Suprapubic skin (tissue), 4 donors: Measurements from ENCODE around the gene TMTC2. TPM values are rescaled to one million over a fixed set of nuclear protein-coding genes. Genes with fewer than 3 reads are reported as not detected.

Experiments used
- DNase-seq, 2 donors: peaks; one replicate each; pipeline ENCODE4 v3.0.0-alpha.2; 2019; ENCODE audit warnings: low spot score in 2 of 2
- H3K27ac ChIP-seq: fragments of 200-600 bp; sonication (generic); one replicate; pipeline ENCODE4 v1.5.1; 2019
- H3K27me3 ChIP-seq: fragments of 200-600 bp; sonication (generic); one replicate; pipeline ENCODE4 v1.5.1; 2019
- H3K36me3 ChIP-seq: fragments of 200-600 bp; sonication (generic); one replicate; pipeline ENCODE4 v1.5.1; 2019
- H3K4me1 ChIP-seq: fragments of 200-600 bp; sonication (generic); one replicate; pipeline ENCODE4 v1.5.1; 2019
- H3K4me3 ChIP-seq: fragments of 200-600 bp; sonication (generic); one replicate; pipeline ENCODE4 v1.5.1; 2019; ENCODE audit warnings: mild to moderate bottlenecking
- H3K9me3 ChIP-seq: fragments of 200-600 bp; sonication (generic); one replicate; pipeline ENCODE4 v1.5.1; 2019
- CTCF ChIP-seq, 2 donors: fragments of 200-600 bp in 1 of 2; fragments of 450-650 bp in 1 of 2; sonication (generic) in 1 of 2; IDR thresholded peaks; one replicate each; pipeline ENCODE4 v1.5.1; 2016 to 2019; ENCODE audit warnings: antibody characterized with exemption in 2 of 2, mild to moderate bottlenecking in 1 of 2, moderate library complexity in 1 of 2
- EP300 ChIP-seq: sonication (generic); formaldehyde crosslinking; IDR thresholded peaks from one replicate; pipeline ENCODE4 v1.6.1; 2017; ENCODE audit warnings: antibody characterized with exemption
- POLR2A ChIP-seq, 2 donors: fragments of 450-650 bp; IDR thresholded peaks; one replicate each; pipeline ENCODE4 v1.6.1; 2017; ENCODE audit warnings: antibody characterized with exemption in 2 of 2, mild to moderate bottlenecking in 2 of 2, moderate library complexity in 2 of 2
- POLR2AphosphoS5 ChIP-seq, 3 donors: sonication (generic); formaldehyde crosslinking; IDR thresholded peaks; one replicate each; pipeline ENCODE4 v1.6.1; 2017; ENCODE audit warnings: antibody characterized with exemption in 3 of 3
- WGBS: methylation state at CpG from one replicate; pipeline ENCODE4 v1.1.5; 2018; 5-methylcytosine and 5-hydroxymethylcytosine counted together
- total RNA-seq, 4 donors: library from RNA; depleted of rRNA; stranded (reverse); fragments of >200 nt; gene quantifications; one replicate each; pipeline ENCODE4 v1.1.0, GENCODE V29; 2016

Gene TMTC2
- total RNA-seq, 4 donors from 2014 or later = 16.7 to 21.1 (median 18.9) TPM

- H3K9me3 ChIP-seq = no peaks in the 10 kb centered on the region
- H3K4me3 ChIP-seq = no peak overlapping the region
- no peaks in the 10 kb centered on the region for H3K36me3 ChIP-seq
- no peaks in the 10 kb centered on the region for H3K27me3 ChIP-seq
- no peak for DNase-seq
- WGBS = 51% methylated on average over 3 of the region's 3 CpGs
- H3K4me1 ChIP-seq = peaks cover 4% of the 10 kb centered on the region
- TF ChIP-seq CTCF (IDR thresholded peaks at IDR 0.05) (no peak), EP300 (no peak), POLR2AphosphoS5 (IDR thresholded peaks at IDR 0.05) (no peak), POLR2A (IDR thresholded peaks at IDR 0.05) (no peak)
- no peak overlapping the region for H3K27ac ChIP-seq
Observed at GRCh38 chr12:82963956-82964355, 277.2 kb downstream of the TMTC2 start.

GRCh38 chr12:82964446-82964845, 277.7 kb downstream of the TMTC2 start:
- no peak for DNase-seq
- no peak overlapping the region for H3K4me3 ChIP-seq
- WGBS = 58% methylated on average over 3 of the region's 3 CpGs
- peaks cover 4% of the 10 kb centered on the region for H3K4me1 ChIP-seq
- no peaks in the 10 kb centered on the region for H3K9me3 ChIP-seq
- TF ChIP-seq EP300 = no peak
- H3K27ac ChIP-seq = no peak overlapping the region
- no peaks in the 10 kb centered on the region for H3K36me3 ChIP-seq
- no peaks in the 10 kb centered on the region for H3K27me3 ChIP-seq

DNA sequence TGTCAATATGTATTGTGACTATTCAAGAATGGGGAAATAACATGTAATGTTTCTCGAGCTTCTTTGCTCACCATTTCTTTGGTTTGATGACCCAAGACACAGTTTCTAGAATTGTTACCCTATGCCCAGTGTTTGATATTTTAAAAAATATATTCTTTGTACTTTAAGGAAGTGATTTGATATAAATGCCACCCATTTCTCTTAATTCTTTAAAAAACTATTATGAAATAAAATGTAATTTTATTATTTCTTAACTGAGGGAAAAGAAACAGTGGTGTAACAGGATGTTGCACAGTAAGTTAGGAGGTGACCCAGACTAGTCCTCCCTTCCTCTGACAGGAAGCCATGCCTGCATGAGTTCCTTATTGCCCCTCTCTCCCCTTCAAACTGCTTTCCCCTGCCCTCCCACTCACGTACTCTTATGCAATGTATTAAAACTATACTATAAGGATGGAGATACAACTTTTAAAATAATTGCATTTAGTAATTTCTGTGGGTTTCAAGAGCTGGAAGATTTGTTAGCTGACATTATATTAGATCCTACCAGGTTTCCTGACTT, 279.4 kb downstream of the TMTC2 start:
- H3K4me3 ChIP-seq = no peak overlapping the region
- TF ChIP-seq POLR2A (IDR thresholded peaks at IDR 0.05) (no peak), CTCF (IDR thresholded peaks at IDR 0.05) (no peak), POLR2AphosphoS5 (IDR thresholded peaks at IDR 0.05) (no peak), EP300 (no peak)
- H3K27me3 ChIP-seq = no peaks in the 10 kb centered on the region
- H3K27ac ChIP-seq = no peak overlapping the region
- H3K36me3 ChIP-seq = no peaks in the 10 kb centered on the region
- 77% methylated on average over 2 of the region's 2 CpGs for WGBS
- peaks cover 4% of the 10 kb centered on the region for H3K4me1 ChIP-seq
- no peaks in the 10 kb centered on the region for H3K9me3 ChIP-seq
- DNase-seq = no peak

DNA sequence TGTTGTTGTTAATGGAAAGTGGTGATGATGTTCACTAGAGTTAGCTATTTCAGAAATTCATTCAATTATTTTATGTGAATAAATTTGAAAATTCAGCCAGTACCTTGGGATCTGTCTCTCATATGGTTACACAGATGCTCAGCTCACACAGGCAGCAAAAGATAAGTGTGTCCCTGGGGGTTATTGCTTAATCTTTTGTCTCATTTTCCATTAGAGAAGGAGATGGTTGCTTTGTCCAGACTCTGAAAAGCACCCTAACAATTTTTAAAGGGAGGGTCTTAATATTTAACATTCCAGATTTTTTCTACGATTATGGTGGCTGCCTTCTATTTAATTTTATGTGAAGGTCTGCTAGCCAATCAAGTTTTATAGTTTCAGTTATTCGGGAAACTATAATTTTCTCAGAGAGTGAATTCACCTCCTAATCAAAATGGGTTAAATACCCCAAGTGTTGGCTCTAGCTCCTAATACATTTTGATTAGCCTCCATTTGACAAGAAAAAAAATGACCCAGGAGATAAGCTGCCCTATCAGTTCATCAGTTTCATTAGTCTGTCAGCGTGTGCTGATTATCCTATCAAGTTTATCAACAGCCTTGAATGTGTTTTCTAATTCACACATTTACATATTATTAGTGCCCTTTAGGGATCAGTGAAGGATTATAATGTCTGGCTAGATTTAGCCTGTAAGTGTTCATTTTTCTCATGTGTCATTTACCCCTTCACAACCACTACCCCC, 282.1 kb downstream of the TMTC2 start:
- H3K4me1 ChIP-seq = peaks cover 4% of the 10 kb centered on the region
- H3K27ac ChIP-seq = no peak overlapping the region
- H3K4me3 ChIP-seq = no peak overlapping the region
- DNase-seq = no peak
- H3K36me3 ChIP-seq = no peaks in the 10 kb centered on the region
- H3K9me3 ChIP-seq = no peaks in the 10 kb centered on the region
- TF ChIP-seq POLR2A (IDR thresholded peaks at IDR 0.05) (no peak), EP300 (no peak), CTCF (IDR thresholded peaks at IDR 0.05) (no peak), POLR2AphosphoS5 (IDR thresholded peaks at IDR 0.05) (no peak)
- H3K27me3 ChIP-seq = no peaks in the 10 kb centered on the region
- WGBS = 73% methylated on average over 3 of the region's 3 CpGs

- WGBS = 98% methylated on average over 3 of the region's 3 CpGs
Observed at GRCh38 chr12:82970614-82971013, 283.9 kb downstream of the TMTC2 start.

More at GRCh38 chr12:82970614-82971013, 283.9 kb downstream of the TMTC2 start:
- no peak for DNase-seq
- no peak overlapping the region for H3K4me3 ChIP-seq
- H3K9me3 ChIP-seq = no peaks in the 10 kb centered on the region
- no peaks in the 10 kb centered on the region for H3K36me3 ChIP-seq
- TF ChIP-seq POLR2AphosphoS5 (IDR thresholded peaks at IDR 0.05) (no peak), POLR2A (IDR thresholded peaks at IDR 0.05) (no peak), EP300 (no peak), CTCF (IDR thresholded peaks at IDR 0.05) (no peak)
- H3K4me1 ChIP-seq = no peaks in the 10 kb centered on the region
- no peaks in the 10 kb centered on the region for H3K27me3 ChIP-seq
- H3K27ac ChIP-seq = no peak overlapping the region
